ENCODE measurements around the gene CHIC2. TPM values are rescaled to one million over a fixed set of nuclear protein-coding genes. Genes with fewer than 3 reads are reported as not detected.

Gene CHIC2
- total RNA-seq, 1 experiment from 2014 or later, result 34.8 TPM

Other genes starting within 250 kb of the CHIC2 start
- not detected in 2 replicates for gene GSX2, start 35.6 kb upstream of the CHIC2 start, total RNA-seq (2014; rRNA removed; shearing (Covaris generic))
- 0.62 and 0.81 TPM in 2 replicates for gene PDGFRA, start 164.7 kb upstream of the CHIC2 start, total RNA-seq (2014; rRNA removed; shearing (Covaris generic))